ENCODE results near the gene LRIT2.

Gene LRIT2

DNA sequence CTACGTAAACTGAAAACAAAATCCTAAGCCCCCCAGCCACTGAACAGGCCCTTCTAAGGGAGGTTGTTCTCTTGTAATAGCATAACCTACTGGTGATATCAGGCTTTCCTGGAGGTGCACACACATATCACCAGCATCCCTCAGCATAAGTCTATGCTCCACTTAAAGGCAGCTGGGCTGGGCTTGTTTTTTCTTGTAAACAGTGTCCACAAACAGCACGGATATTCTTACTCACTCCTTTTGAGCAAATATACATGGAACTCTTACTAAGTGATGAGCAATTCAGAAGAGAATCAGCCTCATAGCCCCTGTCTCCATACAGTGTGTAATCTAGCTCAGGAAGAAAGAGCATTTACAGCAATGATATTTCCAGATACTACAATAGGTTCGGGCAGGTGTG, 13.6 kb upstream of the LRIT2 start:
- DNase-seq: no peak

DNA sequence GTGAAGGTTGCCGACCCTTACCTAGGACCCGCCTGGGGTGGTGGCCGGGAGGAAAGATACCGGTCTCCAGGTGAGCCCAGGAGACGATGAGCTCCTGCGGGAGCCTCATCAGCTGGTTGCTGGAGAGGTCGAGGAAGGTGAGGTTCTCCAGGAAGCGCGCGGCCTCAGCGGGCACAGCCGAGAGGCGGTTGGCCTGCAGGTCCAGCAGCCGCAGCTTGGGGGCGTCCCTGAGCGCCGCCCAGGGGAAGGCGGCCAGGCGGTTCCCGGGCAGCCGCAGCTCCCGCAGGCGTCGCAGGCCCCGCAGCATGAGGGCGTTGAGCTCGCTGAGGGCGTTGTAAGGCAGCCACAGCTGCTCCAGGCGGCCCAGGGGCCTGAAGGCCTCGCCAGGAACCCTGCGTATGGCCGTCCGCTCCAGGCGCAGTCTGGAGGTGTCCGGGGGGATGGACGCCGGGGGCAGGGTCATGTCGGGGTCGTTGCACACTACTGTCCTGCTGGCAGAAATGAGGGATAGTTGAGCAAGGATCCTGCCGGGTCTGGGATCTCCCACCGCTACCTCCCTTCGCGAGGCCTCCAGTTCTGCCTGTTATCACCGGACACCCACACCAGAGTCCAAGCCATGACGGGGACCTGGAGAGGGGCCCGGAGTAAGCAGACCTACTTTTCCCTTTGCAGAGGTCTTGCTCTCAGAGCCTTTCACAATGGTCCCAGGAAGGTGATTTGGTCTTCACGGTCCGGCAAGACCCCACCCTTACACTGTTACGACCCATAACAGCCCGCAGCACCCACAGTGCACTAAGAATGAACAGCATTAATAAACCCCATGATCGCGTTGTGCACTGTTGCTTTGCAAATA, 12.1 kb upstream of the LRIT2 start:
- no peak for DNase-seq

DNA sequence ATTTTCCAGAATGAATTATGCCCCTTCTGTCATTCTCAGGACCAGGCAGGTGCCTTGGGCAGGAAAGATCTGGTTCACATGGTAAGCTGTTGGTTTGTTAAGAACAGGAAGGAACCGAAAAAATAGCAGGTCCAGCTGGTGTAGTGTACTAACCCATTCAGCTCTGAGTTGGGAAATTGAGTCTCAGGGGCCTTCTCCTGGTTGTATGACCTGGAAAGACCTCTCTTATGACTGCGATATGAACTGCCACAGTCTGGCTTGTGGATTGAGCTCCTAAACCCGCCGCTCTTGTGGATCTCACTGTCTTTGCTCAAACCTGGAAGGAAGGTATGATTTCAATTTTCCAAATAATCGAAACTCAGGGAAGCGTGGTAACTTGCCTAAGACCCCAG, 11.5 kb upstream of the LRIT2 start:
- DNase-seq: no peak

GRCh38 chr10:84235096-84235495, 9.8 kb upstream of the LRIT2 start:
- DNase-seq: no peak

GRCh38 chr10:84234479-84234878, 9.1 kb upstream of the LRIT2 start:
- DNase-seq: no peak

DNA sequence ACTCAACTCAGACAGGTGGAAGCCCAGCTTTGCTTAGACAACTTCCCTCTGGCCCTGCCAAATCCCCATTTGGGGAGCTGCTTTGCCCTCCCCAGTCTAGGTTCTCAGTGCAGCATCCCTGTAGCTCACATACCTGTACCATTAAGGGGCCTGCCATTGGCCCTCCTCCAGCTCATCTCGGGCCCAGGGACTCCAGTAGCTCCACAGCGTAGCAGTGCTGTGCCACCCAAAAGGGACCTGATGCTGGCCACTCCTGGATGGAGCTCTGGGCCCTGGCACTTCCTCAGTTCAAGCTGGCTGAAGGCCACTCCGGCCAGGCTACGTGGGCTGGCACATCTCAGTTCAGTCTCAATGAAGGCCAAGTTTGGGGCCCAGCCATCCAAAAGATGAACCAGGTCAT, 8.6 kb upstream of the LRIT2 start:
- DNase-seq: no peak

- no peak for DNase-seq
These were observed 7.0 kb upstream of the LRIT2 start for GRCh38 chr10:84232376-84232775.

DNA sequence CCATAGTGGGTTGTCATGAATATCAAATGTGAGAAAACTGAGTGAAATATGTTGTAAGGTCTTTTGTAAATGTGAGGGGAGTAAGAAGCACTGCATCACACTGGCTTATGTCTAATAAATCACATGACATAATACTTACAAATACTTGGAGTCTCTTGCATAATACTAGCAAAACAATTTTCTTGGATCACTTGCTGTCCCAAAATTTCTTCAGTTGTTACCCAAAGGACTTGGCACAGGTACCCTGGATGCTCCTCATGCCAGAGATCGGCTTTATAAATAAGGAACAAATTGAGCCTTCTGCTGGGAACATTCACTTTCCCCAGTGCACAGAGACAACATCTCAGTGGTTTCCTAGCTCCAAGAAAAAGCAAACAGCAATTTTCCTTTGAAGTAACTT, 5.0 kb upstream of the LRIT2 start:
- DNase-seq: no peak

- no peak for DNase-seq
These were observed 2.5 kb upstream of the LRIT2 start for GRCh38 chr10:84227810-84228209.

- no peak for DNase-seq
These were observed 1.3 kb upstream of the LRIT2 start for GRCh38 chr10:84226616-84227015.

GRCh38 chr10:84224411-84225028, 824 bp downstream of the LRIT2 start:
- DNase-seq: no peak

- DNase-seq: no peak
These were observed 3.4 kb downstream of the LRIT2 start for GRCh38 chr10:84221916-84222315.

DNA sequence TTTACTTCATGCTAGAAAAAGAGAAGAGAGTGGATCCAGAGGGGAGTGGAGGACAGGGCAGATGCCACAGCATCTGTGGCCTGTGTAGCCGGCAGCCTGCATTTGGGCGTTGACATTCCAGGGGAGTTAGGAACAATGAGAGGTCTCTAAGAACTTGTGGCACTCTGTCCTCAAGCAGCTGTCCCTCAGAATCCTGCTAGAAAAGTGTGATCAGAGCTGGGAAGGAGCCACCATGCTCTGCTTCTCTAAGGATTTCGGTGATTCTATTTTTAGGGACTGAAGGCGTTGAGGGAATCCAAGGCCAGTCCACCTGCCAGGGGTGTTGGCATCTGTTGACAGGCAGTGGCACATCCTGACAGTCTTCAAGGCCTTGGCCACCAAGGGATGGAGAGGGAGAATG, 7.6 kb downstream of the LRIT2 start:
- no peak for DNase-seq

DNA sequence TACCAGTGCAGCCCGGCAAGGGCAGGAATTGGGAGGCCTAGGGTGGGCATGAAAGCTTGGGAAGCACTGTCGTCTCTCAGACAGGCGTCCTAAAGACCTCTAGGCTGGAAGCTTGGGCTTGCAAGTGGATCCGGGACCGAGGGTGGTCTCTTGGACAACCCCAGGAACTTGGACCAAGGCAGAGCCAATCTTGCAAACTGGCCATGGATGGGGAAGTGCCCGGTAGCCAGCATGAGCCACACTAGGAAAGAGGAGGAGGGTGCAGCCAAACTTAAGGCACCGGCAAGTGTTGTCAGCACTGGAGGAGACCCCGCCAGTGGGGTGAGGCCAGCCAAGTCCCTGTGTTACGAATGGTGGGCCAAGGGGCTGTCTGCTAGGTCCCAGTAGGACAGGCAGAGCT, 8.5 kb downstream of the LRIT2 start:
- DNase-seq: no peak

DNA sequence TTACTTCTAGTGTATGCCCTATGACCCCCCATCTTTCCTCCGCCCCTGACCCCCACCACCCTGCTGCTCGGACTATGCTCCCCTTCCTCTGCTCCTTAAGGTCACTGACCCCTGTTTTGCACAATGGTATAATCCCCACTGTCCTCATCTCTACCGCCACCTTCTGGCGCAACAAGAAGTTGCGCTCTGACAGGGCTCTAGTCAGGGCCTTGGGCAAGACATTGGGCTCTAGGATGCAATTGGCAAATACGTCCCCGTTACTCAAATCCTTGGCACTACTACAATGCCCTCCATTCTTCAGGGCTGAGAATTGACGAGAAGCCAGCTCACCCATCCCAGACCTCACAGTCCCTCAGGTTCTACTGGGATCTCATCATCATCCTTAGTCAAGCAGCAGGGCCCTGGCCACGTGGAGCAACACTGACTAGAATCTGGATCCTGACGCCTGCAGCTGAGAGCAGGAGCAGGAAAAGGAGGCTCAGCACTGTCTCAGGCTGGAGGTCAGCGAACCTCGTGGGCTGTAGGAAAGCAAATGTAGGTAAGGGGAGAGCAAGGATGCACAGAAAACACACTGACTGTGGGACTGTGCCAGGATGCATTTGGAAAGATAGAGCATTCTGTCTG, 10.6 kb downstream of the LRIT2 start:
- DNase-seq: no peak

GRCh38 chr10:84214046-84214572, 11.2 kb downstream of the LRIT2 start:
- no peak for DNase-seq

DNA sequence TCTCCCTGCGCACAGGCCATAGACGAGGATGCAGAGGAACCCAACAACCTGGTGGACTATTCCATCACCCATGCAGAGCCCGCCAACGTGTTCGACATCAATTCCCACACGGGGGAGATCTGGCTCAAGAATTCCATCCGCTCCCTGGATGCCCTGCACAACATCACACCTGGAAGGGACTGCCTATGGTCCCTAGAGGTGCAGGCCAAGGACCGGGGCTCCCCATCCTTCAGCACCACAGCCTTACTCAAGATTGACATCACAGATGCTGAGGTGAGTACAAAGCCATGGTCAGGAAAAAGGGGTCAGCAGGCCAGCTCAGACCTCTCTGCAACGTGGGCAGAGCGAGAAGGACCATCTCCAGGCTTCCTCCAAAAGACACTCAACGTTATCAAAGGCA, 12.3 kb downstream of the LRIT2 start:
- no peak for DNase-seq

- DNase-seq: no peak
These were observed 13.3 kb downstream of the LRIT2 start for GRCh38 chr10:84212014-84212413.

DNA sequence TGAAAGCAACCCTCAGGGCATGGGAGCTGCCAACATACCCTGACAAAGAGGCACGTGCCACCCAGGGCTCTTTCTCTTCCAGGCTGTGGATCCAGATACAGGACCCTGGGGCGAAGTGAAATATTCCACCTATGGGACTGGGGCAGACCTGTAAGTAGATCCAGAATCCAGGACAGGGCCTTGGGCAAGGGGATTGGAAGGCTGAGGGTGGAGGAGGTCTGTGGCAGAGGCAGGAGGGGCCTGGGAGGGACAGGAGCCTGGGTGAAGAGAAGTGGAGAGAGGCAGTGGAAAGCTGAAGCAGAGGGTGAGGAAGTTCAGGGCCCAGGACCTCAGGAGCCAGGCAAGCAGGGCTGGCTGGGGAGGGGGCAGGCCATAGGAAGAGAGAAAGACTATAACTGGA, 13.8 kb downstream of the LRIT2 start:
- DNase-seq: no peak

DNA sequence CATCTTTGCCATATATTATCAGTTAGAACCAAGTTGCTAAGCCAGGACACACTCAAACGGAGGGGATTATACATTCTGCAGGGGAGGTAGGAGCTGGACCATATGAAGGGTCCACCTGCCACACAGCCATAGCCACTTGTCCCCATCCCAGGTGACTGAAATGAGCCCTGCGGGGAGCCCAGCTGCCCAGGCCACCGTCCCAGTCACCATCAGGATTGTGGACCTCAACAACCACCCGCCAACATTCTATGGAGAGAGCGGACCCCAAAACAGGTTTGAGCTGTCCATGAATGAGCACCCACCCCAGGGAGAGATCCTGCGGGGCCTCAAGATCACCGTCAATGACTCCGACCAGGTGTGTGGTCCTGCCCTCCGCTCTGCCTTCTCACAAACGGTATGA, 17.3 kb downstream of the LRIT2 start:
- DNase-seq: no peak

- no peak for DNase-seq
These were observed 19.4 kb downstream of the LRIT2 start for GRCh38 chr10:84205853-84206525.

- DNase-seq: no peak
These were observed 20.1 kb downstream of the LRIT2 start for GRCh38 chr10:84205049-84205852.

GRCh38 chr10:84204610-84205009, 20.7 kb downstream of the LRIT2 start:
- no peak for DNase-seq

Measured in SHP77 treated with DMSO at 0.1 percent for 48 hours (cell line).